Urinary bladder (tissue), 4 donors: Measurements from ENCODE around the gene NDUFV1. TPM values are rescaled to one million over a fixed set of nuclear protein-coding genes. Genes with fewer than 3 reads are reported as not detected.
"Not testable (repeated sequence)": the region's sequence is repeated elsewhere in the genome, so short reads cannot be mapped to it uniquely, and the experiment has no call there.

Experiments used
- DNase-seq: peaks from one replicate; pipeline ENCODE4 v3.0.0-alpha.2; 2015; ENCODE audit errors: extremely low spot score
- H3K27ac ChIP-seq: one replicate; pipeline ENCODE4 v1.5.1; 2013; ENCODE audit warnings: low read depth, mild to moderate bottlenecking, moderate library complexity
- H3K36me3 ChIP-seq: one replicate; pipeline ENCODE4 v1.6.1; 2013; ENCODE audit warnings: mild to moderate bottlenecking, moderate library complexity; ENCODE audit not compliant: insufficient read depth
- H3K4me1 ChIP-seq: one replicate; pipeline ENCODE4 v1.6.1; 2013; ENCODE audit warnings: mild to moderate bottlenecking, moderate library complexity; ENCODE audit not compliant: insufficient read depth
- H3K4me3 ChIP-seq: one replicate; pipeline ENCODE4 v1.5.1; 2013; ENCODE audit warnings: low read depth, low read length
- WGBS: extraction: QIAGEN DNeasy Blood & Tissue Kit; methylation state at CpG from one replicate; pipeline ENCODE4 v1.1.7; 2013; 5-methylcytosine and 5-hydroxymethylcytosine counted together
- polyA plus RNA-seq: library from polyadenylated mRNA; stranded (reverse); fragments of 200-250 nt; gene quantifications from one replicate; pipeline ENCODE4 v1.2.3, GENCODE V29; 2013
- total RNA-seq: library from RNA; depleted of rRNA; stranded (reverse); fragments of >200 nt; gene quantifications from one replicate; pipeline ENCODE4 v1.2.3, GENCODE V29; 2014
- donor health status: healthy with polysubstance abuse.
- donor health status: healthy.

NDUFV1 gene
- total RNA-seq (103 TPM), polyA plus RNA-seq (161 TPM)

DNA sequence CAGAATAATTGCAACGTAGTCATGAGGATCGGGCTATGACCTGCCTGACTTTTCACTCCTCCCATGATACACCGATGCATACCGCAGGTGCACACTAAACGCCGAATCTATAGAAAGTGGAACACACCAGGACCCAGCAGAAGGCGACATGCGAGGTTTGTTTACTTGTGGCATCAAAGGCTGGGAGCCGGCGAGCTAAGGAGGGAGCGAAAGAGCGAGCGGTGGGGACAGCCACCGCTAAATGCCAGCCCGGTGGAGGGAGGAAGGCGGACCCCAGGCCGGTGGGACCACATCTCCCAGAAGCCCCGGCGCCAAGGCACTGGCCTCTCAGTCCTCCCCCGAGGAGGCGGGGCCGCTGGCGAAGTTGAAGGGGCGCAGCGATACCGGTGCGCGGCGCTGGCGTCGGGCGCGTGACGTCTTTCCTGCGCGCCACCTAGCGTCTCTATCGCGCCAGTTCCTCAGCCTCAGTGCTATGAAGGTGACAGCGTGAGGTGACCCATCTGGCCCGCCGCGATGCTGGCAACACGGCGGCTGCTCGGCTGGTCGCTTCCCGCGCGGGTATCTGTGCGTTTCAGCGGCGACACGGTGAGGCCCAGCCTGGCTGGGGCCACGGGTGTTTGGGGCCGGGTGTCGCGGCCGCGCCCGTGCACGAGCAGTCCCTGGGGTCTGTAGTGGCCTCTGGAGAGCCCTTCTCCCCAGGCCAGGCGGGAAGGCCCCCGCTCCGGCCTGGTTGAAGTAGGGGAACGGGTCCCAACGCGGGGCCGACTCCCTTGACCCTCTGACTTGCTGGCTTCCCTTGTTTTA lies at the start of gene NDUFV1:
Gene NDUFV1 (plus strand): TSS at position 445 of the 804 bp plus-strand sequence. CDS start 69 bp downstream, at position 514.
- H3K4me1 ChIP-seq, result no peaks in the 10 kb centered on the region
- H3K36me3 ChIP-seq, result no peaks in the 10 kb centered on the region
- under 1% methylated on average over 69 of the region's 69 CpGs for WGBS
- peak within 1 kb of the TSS; percentile 88 for H3K4me3 ChIP-seq
- peak; percentile 87 for DNase-seq
- H3K27ac ChIP-seq, result peak within 1 kb of the TSS; percentile 63

DNA sequence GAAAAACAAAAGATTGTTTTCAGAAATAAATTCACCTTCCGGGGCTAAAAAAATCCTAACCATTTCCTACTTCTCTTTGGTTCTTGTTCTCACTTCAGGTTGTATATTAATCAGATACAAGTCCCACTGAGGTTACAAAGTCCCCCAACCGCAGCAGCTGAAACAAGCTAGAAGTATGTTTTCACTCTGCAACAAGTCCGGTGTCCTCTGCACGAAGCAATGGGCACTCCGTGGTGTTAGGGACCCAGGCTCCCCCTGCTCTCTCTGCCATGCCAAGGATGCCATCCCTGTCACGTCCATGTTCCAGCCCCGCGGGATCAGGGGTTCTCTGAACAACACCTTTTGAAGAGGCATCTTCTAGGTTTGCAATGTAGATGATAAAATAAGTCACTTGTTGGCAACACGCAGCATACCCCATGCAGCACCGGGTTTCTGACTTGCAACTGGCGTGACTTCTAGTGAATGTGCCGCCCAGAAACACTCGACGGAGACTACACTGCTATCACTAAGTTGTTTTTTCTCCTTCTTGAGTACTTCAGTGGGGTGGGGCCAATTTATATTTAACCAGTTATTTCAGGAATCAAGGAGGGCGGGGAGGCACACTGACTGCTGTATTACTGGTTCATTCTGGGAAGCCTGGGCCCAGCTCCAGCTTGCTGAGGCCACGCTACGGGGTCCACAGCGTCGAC lies 48.5 kb upstream of the NDUFV1 start:
- no peak for DNase-seq
- Histone ChIP-seq H3K4me1 (no peaks in the 10 kb centered on the region), H3K4me3 (no peak overlapping the region), H3K27ac (no peak overlapping the region), H3K36me3 (no peaks in the 10 kb centered on the region)
- WGBS, result 41% methylated on average over 19 of the region's 19 CpGs

DNA sequence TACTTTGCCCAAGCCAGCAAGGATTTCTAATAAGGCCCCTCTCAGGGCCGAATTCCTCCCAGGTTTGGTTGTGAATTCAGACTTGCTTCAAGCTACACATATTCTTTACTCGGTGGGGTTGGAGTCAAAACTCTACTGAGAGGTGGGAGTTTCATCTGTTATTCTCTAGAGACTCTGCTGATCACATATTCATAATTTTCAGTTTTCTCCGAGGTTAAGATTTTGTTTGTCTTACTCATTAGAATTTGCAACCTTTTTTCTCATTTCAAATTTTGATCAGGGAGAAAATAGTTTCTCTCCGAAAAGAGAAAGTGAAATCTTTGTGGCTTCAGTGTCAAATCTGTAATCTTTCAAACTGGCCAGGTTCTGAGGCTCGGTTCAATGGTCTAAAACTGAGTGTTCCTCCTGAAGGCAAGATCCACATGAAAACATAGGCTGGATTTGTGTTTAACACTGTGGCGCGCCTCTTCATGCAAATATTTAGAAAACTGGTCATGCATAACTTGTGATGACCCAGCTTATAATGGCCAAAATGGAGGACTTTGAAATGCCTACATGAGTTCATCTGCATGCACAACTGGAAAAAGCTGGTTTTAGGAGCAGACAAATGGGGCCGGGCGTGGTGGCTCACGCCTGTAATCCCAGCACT lies 44.6 kb upstream of the NDUFV1 start:
- DNase-seq, result no peak
- 79% methylated on average over 10 of the region's 10 CpGs for WGBS

DNA sequence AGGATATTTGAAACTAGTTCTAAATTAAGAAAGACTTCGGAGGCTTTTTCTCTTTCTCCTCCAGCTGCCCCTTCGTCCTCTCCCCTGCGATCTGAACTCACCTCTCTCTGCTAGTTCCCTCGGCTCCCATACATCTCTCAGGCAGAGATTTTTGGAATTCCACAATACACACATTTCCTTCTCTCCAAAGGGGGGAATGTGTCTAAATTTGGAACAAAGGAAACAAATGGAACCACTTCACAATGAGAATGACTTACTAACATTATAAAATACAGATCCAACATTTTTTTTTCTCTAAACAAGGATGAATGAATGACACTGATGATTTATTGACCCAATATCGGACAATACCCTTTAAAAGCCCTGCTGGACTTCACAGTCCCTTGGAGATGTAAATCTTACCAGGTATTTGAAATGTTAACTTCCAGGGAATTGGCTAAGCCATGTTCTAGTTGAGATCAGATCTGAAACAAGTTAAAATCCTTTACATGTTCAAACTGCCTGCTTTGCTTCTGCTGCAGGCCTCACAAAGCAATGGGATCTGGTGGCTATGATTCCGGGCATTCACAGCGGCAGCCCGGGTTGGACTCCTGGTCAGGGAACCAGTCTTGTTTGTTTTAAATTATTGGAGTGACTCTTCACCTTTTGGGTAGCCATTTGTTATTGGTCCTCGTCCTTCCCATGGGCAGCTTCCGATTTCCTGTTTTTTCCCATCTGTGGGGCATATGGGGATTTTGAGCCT lies 43.6 kb upstream of the NDUFV1 start:
- DNase-seq, result no peak
- no peak overlapping the region for H3K4me3 ChIP-seq
- no peaks in the 10 kb centered on the region for H3K4me1 ChIP-seq
- WGBS, result 63% methylated on average over 10 of the region's 10 CpGs
- H3K27ac ChIP-seq, result no peak overlapping the region
- H3K36me3 ChIP-seq, result no peaks in the 10 kb centered on the region

More for the DNA sequence above, 44.6 kb upstream of the NDUFV1 start:
- Histone ChIP-seq H3K4me1 (no peaks in the 10 kb centered on the region), H3K36me3 (no peaks in the 10 kb centered on the region), H3K4me3 (no peak overlapping the region), H3K27ac (no peak overlapping the region)

DNA sequence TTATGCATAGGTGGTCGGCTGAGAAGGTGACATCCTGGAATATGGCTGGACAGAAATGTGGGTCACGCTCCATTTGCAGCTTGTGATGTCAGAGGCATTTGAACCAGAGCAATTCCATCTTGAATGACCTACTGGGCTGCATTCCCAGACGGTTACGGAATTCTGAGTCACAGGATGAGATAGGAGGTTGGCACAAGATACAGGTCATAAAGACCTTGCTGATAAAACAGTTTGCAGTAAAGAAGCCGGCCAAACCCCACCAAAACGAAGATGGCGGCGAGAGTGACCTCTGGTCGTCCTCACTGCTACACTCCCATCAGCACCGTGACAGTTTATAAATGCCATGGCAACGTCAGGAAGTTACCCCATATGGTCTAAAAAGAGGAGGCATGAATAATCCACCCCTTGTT lies 43.0 kb upstream of the NDUFV1 start:
- not testable (repeated sequence) for H3K27ac ChIP-seq, H3K4me1 ChIP-seq, H3K36me3 ChIP-seq, H3K4me3 ChIP-seq, DNase-seq
- 28% methylated on average over 11 of the region's 11 CpGs for WGBS

DNA sequence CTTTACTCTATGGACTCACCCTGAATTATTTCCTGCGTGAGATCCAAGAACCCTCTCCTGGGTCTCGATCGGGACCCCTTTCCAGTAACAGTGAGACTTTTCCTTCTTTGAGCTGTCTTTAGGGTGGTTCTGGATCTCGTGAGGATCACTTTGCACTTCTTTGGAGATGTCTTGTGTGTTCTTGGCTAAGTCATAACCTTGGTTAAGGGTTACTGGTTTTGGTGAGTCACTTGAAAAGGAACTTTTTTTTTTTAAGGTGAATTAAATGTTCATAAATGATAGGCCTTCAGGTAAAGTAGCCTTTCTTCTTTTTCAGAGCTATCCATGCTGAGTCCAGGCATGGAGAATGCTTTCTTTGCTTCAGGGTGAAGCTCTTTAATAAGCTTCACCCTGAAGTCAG lies 42.5 kb upstream of the NDUFV1 start:
- no peak overlapping the region for H3K4me3 ChIP-seq
- no peak overlapping the region for H3K27ac ChIP-seq
- 88% methylated on average over 4 of the region's 4 CpGs for WGBS
- no peak for DNase-seq
- H3K4me1 ChIP-seq, result no peaks in the 10 kb centered on the region
- H3K36me3 ChIP-seq, result no peaks in the 10 kb centered on the region

DNA sequence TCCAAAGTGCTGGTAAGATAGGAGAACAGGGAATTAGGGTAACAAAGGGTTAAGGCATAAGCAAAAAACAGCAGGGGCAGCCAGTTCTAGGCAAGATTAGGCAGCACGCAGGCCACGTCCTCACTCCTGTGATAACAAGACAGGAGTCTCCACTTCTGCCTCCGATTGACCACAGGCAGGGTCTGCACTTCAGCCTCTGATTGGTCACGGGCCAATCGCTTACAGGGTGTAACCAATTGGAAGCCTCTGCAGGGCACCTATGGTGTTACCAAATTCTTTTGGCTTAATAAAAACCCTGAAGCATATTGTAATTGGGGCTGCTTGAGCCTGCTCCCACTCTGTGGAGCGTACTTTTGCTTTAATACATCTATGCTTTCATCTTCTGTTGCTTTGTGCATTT lies 35.3 kb upstream of the NDUFV1 start:
- 55% methylated on average over 6 of the region's 6 CpGs for WGBS
- Histone ChIP-seq H3K4me1 (no peaks in the 10 kb centered on the region), H3K4me3 (no peak overlapping the region), H3K27ac (no peak overlapping the region), H3K36me3 (no peaks in the 10 kb centered on the region)
- DNase-seq, result no peak

DNA sequence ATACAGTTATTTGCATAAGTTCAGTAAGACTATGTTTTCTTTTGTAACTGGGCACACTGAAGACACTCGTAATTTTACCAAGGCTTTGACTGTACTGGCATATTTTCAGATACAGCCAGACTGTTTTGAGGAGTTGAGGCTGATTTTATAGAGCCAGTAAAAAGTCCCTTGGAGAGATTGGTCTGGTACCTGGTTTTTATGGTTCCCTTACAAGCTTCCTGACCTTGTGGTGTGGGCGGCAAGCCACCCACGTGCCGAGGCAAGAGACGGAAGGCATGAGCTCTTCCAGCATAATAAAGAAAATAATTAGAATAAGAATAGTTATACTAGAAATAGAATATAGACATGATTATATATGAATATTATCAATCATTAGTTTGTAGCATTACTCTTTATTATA lies 34.4 kb upstream of the NDUFV1 start:
- WGBS, result 10% methylated on average over 5 of the region's 5 CpGs
- Histone ChIP-seq H3K4me3 (no peak overlapping the region), H3K27ac (no peak overlapping the region), H3K4me1 (no peaks in the 10 kb centered on the region), H3K36me3 (no peaks in the 10 kb centered on the region)
- no peak for DNase-seq

DNA sequence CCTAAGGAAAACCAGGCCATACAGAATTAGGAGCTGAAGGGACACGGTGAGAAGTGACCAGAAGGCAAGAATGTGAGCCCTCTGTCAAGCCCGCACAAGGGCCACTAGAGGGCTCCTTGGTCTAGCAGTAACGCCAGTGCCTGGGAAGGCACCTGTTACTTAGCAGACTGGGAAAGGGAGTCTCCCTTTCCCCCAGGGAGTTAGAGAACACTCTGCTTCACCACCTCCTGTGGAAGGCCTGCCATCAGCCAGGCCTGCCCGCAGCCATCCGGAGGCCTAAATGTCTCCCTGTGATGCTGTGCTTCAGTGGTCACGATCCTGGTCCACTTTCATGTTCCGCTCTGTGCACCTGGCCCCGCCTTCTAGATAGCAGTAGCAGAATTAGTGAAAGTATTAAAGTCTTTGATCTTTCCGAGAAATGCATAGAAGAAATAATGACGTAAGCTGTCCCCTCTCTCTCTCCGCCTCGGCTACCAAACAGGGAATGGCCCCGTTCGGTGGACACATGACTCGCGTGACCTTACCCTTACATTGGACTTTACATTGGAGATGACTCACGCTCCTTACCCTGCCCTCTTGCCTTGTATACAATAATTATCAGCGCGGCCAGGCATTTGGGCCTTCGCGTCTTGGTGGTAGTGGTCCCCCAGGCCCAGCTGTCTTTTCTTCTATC lies 33.9 kb upstream of the NDUFV1 start:
- 59% methylated on average over 21 of the region's 21 CpGs for WGBS
- no peak for DNase-seq
- H3K27ac ChIP-seq, result no peak overlapping the region
- H3K4me1 ChIP-seq, result no peaks in the 10 kb centered on the region
- no peaks in the 10 kb centered on the region for H3K36me3 ChIP-seq
- H3K4me3 ChIP-seq, result no peak overlapping the region

DNA sequence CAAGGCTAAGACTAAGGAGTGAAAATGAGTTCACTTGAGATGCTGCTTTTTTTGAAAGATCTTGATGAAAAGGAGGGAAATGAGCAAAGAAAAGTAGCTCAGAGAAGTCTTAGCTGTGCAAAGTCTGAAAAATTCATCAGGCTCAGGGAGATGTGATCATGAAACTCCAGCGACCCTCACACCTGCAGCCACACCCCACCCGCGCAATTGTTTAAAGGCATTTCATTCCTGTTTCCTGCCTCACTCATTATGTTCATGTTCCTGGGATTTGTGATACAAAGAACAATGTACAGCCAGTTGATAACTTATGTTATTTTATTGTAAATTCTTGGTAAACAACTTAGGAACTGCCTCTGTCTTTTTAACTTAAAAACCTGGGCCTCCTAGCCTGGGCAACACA lies 31.8 kb upstream of the NDUFV1 start:
- Histone ChIP-seq H3K36me3 (no peaks in the 10 kb centered on the region), H3K4me1 (no peaks in the 10 kb centered on the region), H3K27ac (no peak overlapping the region), H3K4me3 (no peak overlapping the region)
- DNase-seq, result no peak
- WGBS, result 44% methylated on average over 3 of the region's 3 CpGs

DNA sequence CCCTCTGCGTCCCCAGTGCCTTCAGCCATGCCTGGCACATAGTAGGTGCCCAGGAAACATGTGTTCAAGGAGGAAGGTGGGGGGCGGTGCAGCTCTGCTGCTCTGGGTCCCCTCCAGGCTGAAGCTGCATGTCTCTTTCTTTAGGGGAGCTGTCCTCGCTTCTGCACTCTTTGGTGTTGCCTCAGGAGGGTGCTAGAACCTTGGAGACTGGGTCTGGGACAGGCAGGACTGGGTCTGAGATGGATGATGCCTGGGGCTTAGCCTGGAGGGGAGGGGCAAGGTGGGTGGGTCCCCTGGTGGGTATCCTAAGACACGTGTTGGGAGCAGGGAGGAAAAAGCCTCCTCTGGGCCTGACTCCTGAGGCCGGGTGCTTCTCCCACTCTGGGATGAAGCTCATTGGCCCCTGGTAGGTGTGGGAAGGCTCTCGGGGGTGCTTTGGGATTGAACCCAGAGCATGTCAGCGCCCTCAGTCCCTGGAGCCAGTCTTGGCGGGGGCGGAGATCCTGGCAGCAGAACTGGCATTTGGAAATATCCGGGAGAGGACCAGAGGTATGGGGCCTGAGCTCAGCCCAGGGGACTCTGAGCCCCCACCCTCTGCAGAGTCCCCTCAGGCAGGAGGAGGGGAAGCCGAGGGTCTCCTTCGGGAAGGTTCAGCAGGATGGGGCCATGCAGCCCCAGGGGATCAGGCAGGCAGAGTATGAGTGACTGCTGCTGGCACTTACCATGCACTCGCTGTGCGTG lies 29.8 kb upstream of the NDUFV1 start:
- WGBS, result 68% methylated on average over 14 of the region's 14 CpGs
- Histone ChIP-seq H3K4me1 (no peaks in the 10 kb centered on the region), H3K36me3 (no peaks in the 10 kb centered on the region), H3K27ac (no peak overlapping the region), H3K4me3 (no peak overlapping the region)
- no peak for DNase-seq

DNA sequence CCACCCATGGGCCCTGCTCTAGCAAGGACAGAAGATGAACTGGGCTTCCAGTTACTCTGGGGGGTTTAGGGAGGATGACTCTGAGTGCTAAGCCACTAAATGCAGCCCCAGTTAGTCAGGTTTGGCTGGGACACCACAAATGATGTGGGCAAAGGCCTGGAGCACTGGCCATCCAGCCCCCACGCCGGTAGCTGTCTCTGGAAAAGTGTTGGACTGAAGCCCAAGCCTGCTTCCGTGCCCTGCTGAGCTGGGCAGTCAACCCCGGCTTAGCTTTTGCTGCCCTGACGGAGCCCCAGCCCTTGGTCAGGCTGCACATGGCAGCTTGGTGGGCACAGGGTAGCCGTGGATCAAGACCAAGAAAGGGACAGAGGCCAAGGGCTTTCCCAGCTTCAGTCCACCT lies 28.8 kb upstream of the NDUFV1 start:
- no peak for DNase-seq
- Histone ChIP-seq H3K4me3 (no peak overlapping the region), H3K27ac (no peak overlapping the region), H3K36me3 (no peaks in the 10 kb centered on the region), H3K4me1 (no peaks in the 10 kb centered on the region)
- WGBS, result 77% methylated on average over 6 of the region's 6 CpGs
